Measurements from ENCODE around the gene LRRC4C. TPM values are rescaled to one million over a fixed set of nuclear protein-coding genes. Genes with fewer than 3 reads are reported as not detected.

LRRC4C gene
- total RNA-seq, 1 donor: 0.27 TPM

DNA sequence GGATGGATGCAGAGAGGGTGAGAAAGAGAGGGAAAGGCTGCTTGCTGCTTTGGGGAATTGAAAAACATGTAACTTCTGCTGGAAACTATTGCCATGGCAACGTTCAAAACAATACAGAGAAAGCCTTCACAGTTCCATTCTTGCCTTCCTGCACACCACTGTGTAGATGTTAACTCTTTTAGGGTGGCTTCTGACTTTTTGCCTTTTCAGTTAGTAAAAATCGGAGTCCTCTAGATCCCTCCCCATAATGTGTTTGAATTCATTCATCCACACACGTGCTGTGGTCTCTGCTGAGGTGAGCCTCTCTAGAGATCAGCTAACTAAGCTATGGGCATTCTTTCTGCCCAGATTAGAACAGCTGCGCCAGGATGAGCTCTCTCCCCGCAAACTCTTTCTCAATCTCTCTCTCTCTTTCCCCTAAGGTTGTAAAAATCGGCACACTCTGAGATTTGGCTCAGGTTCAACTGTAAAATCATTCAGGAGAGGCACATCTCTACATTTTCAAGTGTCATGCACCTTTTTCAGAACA lies 1178.3 kb downstream of the LRRC4C start:
- TF ChIP-seq, protein P1, sequence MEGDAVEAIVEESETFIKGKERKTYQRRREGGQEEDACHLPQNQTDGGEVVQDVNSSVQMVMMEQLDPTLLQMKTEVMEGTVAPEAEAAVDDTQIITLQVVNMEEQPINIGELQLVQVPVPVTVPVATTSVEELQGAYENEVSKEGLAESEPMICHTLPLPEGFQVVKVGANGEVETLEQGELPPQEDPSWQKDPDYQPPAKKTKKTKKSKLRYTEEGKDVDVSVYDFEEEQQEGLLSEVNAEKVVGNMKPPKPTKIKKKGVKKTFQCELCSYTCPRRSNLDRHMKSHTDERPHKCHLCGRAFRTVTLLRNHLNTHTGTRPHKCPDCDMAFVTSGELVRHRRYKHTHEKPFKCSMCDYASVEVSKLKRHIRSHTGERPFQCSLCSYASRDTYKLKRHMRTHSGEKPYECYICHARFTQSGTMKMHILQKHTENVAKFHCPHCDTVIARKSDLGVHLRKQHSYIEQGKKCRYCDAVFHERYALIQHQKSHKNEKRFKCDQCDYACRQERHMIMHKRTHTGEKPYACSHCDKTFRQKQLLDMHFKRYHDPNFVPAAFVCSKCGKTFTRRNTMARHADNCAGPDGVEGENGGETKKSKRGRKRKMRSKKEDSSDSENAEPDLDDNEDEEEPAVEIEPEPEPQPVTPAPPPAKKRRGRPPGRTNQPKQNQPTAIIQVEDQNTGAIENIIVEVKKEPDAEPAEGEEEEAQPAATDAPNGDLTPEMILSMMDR (IDR thresholded peaks at IDR 0.05; ENCODE audit: insufficient read depth, low read length): no peak
- no peak overlapping the region for H3K4me3 ChIP-seq (ENCODE audit: low read depth, low read length)
- DNase-seq (ENCODE audit: low read depth): no peak

DNA sequence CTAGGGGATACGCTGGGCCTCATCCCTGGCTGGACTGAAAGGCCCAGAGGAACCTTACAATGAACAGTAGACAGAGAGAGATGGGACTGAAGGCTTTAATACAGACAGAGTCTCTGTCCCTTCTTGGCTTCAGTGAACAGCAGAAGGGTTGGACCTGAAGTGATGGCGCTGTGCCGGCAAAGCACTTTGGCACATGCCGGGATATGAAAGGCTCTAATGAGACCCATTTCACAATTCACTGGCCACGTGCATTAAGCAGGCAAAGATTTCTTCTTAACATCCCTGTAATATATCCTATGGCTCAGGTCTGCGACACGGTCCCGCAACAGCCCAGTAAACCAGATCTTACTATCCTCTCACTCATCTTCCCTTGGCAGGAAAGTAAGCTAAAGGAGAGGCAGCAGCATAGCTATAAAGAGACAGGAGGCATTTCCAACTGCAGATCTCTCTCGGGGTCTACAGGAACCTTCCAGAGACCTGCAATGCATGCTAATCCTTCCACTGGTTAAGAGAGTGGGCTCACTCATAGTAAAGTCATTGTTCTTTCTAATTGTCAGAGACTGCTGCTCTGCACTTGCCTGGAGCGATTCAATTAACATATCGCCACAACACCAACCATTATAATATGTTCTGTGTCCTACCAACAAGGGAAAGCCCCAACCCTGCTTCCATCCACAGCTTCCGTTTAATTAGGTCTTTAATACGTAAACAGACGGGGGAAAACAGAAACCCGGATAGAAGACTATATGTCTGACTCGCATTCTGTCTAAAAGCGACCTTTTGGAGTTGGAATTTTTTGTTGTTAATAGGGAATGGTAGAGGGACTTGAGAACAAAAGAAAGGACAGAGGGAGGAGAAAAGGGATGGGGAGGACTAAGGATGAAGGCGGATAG lies 1179.0 kb downstream of the LRRC4C start:
- no peak overlapping the region for H3K4me3 ChIP-seq (ENCODE audit: low read depth, low read length)
- TF ChIP-seq, protein P1 (IDR thresholded peaks at IDR 0.05; ENCODE audit: insufficient read depth, low read length): no peak
- DNase-seq (ENCODE audit: low read depth): no peak

DNA sequence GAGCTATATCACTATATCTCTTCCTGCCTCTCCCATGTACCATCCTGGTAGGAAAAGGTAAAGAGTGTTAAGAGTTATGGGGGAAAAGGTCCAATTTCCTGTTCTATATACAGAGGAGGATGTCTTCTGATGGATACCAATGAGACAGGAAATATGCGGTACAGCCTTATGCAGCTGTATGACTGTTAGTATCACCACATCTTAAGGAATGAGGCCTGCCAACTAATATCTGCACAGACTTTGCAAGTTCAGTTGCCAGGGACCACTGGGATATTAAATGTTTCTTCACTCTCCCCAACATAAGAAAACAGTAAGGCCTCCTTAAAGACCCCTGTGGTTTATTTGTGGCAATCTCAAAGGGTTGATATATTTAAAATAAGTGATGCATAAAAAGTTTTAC lies 1182.5 kb downstream of the LRRC4C start:
- TF ChIP-seq, protein P1 (IDR thresholded peaks at IDR 0.05; ENCODE audit: insufficient read depth, low read length): no peak
- no peak for DNase-seq (ENCODE audit: low read depth)
- H3K4me3 ChIP-seq (ENCODE audit: low read depth, low read length): no peak overlapping the region

DNA sequence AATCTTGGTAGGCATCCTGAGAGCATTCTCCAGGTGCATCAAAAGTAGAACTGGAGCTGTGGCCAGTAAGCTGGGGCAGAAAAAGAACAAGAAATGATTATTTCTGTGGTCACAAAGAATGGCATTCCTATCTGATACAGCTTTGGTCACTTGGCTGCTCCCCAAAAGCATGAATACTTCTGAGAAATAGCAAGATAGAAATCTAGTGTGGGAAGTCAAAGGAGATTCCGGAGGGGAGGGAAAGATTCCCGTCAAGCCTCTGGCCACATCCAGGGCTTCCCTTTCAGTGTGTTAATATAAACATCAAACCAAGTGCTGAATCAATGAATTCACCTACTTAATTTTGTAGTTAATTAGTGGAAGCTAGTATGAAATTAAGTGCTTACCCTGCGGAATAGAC lies 1185.4 kb downstream of the LRRC4C start:
- peak; percentile 16 for DNase-seq (ENCODE audit: low read depth)
- no peak overlapping the region for H3K4me3 ChIP-seq (ENCODE audit: low read depth, low read length)
- TF ChIP-seq, protein P1 (IDR thresholded peaks at IDR 0.05; ENCODE audit: insufficient read depth, low read length): no peak

DNA sequence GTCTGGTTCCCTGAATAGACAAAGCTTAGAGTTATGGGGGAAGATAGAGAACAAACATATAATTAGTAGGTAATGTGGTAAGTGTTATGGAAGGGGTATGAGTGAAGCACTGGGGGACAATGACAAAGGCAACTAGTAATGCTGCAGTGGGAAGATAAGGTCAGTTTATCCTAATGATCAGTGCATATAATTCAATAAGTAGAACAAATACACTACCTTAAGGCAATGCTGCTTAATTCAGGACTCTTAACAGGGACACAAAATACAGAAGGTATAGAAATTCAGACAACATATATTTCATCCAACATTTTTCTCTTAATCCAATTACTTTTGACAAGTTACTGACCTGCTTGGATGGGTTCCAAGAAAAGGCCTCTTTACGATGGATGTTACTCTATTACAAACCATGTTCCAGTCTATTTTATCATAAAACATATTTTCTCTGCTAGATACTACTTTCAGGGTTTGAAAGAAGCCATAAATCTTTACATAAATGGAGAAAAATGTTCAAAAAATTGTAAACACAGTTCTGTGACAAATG lies 1186.2 kb downstream of the LRRC4C start:
- DNase-seq (ENCODE audit: low read depth): no peak
- TF ChIP-seq, protein P1 (IDR thresholded peaks at IDR 0.05; ENCODE audit: insufficient read depth, low read length): no peak
- no peak overlapping the region for H3K4me3 ChIP-seq (ENCODE audit: low read depth, low read length)

DNA sequence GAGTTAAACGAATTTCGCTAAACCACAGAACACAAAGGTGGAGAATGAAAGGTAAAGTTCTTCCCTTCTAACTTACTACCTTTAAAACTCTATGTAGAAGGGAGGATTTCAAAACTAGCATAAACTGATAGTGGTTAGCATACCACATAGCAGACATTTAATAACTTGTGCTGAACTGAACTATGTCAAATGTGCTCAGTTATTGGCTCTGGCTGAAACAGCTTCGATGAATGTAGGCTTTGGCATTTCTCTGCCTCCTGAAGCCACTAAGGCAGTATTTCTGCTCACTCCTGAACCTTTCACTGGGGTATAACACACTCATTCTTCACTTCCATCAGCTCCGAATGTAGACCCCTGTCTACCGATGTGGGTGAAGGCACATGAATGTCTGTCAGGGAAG lies 1188.1 kb downstream of the LRRC4C start:
- DNase-seq (ENCODE audit: low read depth): no peak

More for the DNA sequence above, 1188.1 kb downstream of the LRRC4C start:
- H3K4me3 ChIP-seq (ENCODE audit: low read depth, low read length): no peak overlapping the region
- TF ChIP-seq, protein P1 (IDR thresholded peaks at IDR 0.05; ENCODE audit: insufficient read depth, low read length): no peak
